GM12892 (cell line): ENCODE measurements around the gene TGFBI.

ENCODE experiments used
- POLR2A ChIP-seq: IDR thresholded peaks from 2 replicates; pipeline ENCODE4 v1.6.1; 2011; ENCODE audit warnings: low read depth, low read length, control low read depth
- POLR2AphosphoS5 ChIP-seq: IDR thresholded peaks from 2 replicates; pipeline ENCODE4 v1.6.1; 2011; ENCODE audit warnings: low read depth, low read length, control low read depth
- TAF1 ChIP-seq: IDR thresholded peaks from 2 replicates; pipeline ENCODE4 v1.6.1; 2011; ENCODE audit warnings: low read depth, mild to moderate bottlenecking, control low read depth, low read length, borderline replicate concordance

DNA sequence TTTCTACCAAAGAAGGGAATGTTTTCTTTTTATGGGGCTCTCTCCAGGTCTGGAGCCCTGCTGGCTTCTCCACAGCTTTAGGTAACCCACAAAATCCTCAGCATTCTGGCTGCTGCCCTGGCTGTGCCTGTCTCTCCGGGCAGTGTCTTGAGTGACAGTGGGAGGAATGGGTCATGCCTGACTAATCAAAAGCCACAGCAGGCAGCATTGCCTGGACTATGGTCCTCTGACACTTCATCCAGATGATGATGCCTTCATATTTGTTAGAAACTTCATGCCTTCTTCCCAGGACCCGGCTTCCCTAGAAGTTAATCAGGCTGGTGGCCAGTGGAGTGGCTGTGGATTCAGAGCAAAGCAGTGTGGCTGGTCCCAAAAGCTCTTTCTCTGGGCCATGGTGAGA, 32.2 kb upstream of the TGFBI start:
- TF ChIP-seq TAF1 (no peak), POLR2A (no peak), POLR2AphosphoS5 (no peak)
